HG03469 (cell line): ENCODE measurements around the gene CLTCL1.
"Not testable (repeated sequence)": the region's sequence is repeated elsewhere in the genome, so short reads cannot be mapped to it uniquely, and the experiment has no call there.

ENCODE experiments used
- ATAC-seq: cut with Tn5 transposase; IDR thresholded peaks from one replicate; pipeline ENCODE4 v1.9.1; 2021; ENCODE audit warnings: mild to moderate bottlenecking, moderate library complexity, moderate number of reproducible peaks; ENCODE audit not compliant: unreplicated experiment

CLTCL1 gene

GRCh38 chr22:19177164-19178064, 114.1 kb downstream of the CLTCL1 start:
- ATAC-seq, result no peak

GRCh38 chr22:19176732-19177131, 114.8 kb downstream of the CLTCL1 start:
- no peak for ATAC-seq

- no peak for ATAC-seq
These were observed 115.3 kb downstream of the CLTCL1 start for GRCh38 chr22:19176175-19176643.

GRCh38 chr22:19175602-19176174, 115.8 kb downstream of the CLTCL1 start:
- no peak for ATAC-seq

- no peak for ATAC-seq
These were observed 116.4 kb downstream of the CLTCL1 start for GRCh38 chr22:19175026-19175601.

- no peak for ATAC-seq
These were observed 117.2 kb downstream of the CLTCL1 start for GRCh38 chr22:19174106-19175025.

- no peak for ATAC-seq
These were observed 118.2 kb downstream of the CLTCL1 start for GRCh38 chr22:19173047-19174035.

- ATAC-seq, result no peak
These were observed 119.1 kb downstream of the CLTCL1 start for GRCh38 chr22:19172213-19173046.

- no peak for ATAC-seq
These were observed 121.6 kb downstream of the CLTCL1 start for GRCh38 chr22:19169947-19170318.

GRCh38 chr22:19169002-19169946, 122.2 kb downstream of the CLTCL1 start:
- ATAC-seq, result no peak

GRCh38 chr22:19168088-19168890, 123.2 kb downstream of the CLTCL1 start:
- no peak for ATAC-seq

- no peak for ATAC-seq
These were observed 124.2 kb downstream of the CLTCL1 start for GRCh38 chr22:19167106-19167869.

- no peak for ATAC-seq
These were observed 125.1 kb downstream of the CLTCL1 start for GRCh38 chr22:19166421-19166820.

- no peak for ATAC-seq
These were observed 127.1 kb downstream of the CLTCL1 start for GRCh38 chr22:19164425-19164824.

- ATAC-seq, result not testable (repeated sequence)
These were observed 132.9 kb downstream of the CLTCL1 start for GRCh38 chr22:19158649-19159048.

GRCh38 chr22:19156109-19156508, 135.4 kb downstream of the CLTCL1 start:
- ATAC-seq, result not testable (repeated sequence)
